HPDE6-E6E7 (cell line): ENCODE measurements around the gene MT1E.

Source experiments
- DNase-seq: peaks from one replicate; pipeline ENCODE4 v3.0.0; 2011; ENCODE audit warnings: missing footprints; ENCODE audit errors: extremely low spot score

MT1E gene

DNA sequence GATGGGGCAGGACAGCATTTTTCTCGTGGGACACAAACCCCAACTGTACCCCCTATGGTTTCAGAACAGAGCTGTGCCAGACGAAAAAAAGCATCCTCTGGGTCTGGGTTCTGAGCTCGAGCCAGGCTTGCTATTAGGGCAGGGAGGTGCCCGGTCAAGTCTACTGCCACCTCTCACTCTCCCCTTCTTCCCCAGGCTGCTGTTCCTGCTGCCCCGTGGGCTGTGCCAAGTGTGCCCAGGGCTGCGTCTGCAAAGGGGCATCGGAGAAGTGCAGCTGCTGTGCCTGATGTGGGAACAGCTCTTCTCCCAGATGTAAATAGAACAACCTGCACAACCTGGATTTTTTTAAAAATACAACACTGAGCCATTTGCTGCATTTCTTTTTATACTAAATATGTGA is 1.1 kb downstream of the MT1E start:
- no peak for DNase-seq

DNA sequence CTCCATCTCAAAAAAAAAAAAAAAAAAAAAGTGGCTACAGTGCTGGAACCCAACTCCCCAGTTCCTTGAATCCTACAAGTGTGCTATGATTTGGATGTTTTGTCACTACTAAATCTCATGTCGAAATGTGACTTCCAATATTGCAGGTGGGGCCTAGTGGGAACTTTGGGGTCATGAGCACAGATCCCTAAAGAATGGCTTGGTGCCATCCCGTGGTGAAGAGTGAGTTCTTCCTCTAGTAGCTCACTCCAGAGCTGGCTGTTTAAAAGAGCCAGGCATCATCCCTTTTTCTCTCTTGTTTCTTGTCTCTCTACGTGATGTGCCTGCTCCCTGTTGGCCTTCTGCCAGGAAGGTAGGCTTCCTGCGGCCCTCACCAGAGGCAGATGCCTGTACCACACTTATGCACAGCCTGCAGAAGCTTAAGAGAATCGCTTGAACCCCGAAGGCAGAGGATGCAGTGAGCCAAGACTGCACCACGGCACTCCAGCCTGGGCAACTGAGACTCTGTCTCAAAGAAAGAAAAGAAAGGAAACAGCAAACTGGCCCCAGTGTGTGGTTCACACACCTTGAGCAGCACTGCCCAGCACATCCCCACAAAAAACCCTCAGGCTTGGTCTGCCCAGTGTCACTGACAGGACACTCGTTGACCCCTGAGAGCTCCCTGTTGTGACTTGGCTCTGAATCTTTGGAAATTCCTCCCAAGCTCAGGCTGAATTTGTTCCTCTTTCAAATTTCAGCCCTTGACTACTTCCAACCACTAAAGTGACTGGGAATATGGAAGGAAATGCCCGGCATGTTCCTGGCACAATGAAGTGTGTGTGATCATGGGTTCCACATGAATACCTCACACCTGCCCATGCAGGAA is 3.1 kb downstream of the MT1E start:
- DNase-seq: no peak

DNA sequence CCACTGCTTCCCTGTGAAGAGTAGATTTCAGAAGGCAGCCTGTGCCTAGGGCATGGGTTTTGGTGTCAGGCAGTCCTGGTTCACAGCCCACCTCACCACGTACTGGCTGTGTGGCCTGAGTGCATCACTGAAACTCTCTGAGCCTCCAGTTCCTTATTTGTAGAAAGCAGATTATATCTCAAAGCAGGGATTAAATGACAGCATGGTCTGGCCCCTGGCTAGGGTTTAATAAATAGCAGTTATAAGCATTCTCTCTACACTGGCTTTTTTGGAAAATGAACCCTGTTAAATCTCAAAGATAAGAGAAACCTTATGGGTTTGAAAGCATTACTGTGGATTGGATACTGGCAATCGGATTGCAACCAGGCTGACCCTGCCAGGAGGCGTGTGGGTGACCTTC is 4.0 kb downstream of the MT1E start:
- DNase-seq: no peak

DNA sequence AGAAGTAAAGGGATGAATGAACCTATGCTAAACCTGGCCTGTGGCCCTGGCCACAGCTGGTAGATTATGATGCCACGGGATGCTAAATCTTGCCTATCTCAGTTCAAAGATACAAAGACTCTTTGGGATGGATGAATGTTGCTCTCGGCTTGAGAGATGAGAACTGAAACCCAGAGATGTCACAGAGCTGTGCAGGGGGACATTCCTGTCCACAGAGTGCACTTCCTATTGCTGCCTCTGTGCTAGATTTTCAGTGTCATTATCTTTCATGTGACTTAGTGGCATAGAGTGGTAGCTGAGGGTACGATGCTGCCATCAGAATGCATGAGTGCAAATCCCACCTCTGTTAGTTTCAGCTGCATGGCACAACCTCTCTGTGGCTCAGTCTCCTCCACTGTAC is 4.6 kb downstream of the MT1E start:
- no peak for DNase-seq

DNA sequence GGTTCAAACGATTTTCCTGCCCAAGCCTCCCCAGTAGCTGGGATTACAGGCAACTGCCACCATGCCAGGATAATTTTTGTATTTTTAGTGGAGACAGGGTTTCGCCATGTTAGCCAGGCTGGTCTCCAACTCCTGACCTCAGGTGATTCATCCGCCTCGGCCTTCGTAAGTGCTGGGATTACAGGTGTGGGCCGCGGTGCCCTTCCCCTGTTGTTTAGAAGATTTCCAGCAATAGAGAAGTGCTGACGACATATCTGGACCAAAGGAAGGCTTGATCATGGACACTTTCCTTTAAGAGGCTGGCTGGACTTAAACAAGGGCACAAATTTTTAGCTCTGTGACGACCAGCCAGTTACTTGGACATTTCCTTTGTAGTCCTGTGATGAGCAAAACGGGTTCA is 5.6 kb downstream of the MT1E start:
- no peak for DNase-seq

DNA sequence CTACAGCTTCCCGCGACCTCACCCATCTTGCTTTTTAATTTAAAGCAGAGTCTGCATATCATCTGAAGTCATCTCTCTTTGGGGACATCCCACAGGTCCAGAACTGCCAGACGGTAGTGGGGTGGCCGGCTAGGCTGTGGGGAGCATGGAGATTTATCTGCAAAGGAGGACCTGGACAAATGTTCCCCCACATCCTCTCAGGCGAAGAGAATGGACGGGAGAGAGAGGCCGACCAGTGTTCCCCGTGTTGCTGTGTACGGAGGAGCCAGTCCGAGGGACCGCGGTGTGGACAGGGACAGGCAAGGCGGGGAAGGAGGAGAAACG is 6.2 kb downstream of the MT1E start:
- DNase-seq: no peak

DNA sequence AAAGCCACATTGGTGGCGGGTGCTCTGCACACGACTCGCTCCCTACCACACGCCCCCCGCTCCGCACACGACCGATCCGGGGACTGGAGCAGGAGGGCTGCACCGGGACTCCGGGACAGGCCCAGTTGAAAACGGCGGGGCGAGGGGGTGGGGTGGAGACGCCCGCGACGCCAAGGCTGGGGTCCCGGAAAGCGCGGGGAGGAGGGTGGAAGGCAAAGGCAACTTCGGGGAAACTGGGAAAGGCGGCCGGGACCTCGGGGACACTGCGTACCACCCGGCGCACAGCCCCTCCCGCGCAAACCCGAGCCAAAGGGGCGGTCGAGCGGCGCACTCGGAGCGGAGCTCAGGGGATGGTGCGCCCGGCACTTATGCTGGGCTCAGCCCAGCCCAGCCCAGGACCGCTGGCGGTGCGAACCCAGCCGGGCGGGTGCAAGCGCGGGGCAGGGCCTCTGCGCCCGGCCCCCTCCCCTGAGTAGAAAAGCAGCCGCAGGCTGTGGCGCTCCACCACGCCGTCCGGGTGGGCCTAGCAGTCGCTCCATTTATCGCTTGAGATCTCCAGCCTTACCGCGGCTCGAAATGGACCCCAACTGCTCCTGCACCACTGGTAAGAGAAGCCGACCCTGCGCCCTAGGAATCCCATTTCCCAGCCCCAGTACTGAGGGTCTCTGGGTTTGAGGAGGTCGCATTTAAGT is 6.7 kb downstream of the MT1E start, which contains the start of gene MT1M:
Gene MT1M (plus strand): TSS at position 504 of the 692 bp plus-strand sequence. CDS start 73 bp downstream, at position 577.
- DNase-seq: no peak

DNA sequence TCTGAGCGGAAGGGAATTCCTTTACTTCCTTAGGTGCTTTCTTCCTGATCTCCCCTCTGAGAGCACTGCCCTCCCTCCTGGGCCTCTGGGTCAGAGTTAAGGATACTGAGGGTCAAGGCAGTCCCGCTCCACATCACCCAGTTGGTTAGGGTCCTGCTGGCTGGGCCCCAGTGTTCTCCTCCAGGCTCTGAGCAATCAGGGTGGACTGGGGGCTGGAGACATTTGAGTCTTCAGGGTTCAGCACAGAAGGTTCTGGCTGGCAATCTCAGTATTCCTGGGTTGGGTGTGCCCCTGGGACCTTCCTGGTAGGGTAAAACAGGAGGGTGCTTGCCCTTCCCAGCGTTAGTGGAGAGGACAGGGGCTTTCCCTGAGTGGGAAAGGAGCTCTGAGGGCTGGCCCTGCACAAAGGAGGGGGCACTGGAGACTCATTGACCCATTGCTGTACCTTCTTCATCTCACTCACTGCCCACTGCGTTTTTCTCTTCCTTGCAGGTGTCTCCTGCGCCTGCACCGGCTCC is 7.3 kb downstream of the MT1E start:
- DNase-seq: no peak

DNA sequence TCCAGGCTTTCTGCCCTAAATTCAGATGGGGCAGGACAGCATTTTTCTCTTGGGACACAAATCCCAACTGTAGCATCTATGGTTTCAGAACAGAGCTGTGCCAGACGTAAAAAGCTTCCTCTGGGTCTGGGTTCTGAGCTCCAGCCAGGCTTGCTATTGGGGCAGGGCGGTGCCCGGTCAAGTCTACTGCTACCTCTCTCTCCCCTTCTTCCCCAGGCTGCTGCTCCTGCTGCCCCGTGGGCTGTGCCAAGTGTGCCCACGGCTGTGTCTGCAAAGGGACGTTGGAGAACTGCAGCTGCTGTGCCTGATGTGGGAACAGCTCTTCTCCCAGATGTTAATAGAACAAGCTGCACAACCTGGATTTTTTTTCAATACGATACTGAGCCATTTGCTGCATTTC is 8.0 kb downstream of the MT1E start:
- no peak for DNase-seq

DNA sequence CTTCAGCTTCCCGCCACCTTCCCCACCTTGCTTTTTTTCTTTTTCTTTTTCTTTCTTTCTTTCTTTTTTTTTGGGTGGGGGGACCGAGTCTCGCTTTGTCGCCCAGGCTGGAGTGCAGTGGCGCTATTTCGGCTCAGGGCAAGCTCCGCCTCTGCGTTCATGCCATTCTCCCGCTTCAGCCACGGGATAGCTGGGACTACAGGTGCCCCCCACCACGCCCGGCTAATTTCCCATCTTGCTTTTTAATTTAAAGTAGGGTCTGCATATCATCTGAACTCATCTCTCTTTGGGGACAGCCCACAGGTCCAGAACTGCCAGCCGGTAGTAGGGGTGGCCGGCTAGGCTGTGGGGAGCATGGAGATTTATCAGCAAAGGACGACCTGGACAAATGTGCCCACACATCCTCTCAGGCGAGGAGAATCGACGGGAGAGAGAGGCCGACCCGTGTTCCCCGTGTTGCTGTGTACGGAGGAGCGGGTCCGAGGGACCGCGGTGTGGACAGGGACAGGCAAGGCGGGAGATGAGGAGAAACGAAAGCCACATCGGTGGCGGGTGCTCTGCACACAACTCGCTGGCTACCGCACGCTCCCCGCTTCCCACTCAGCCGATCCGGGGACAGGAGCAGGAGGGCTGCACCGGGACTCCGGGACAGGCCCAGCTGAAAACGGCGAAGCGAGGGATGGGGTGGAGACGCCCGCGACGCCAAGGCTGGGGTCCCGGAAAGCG is 9.3 kb downstream of the MT1E start:
- DNase-seq: no peak

DNA sequence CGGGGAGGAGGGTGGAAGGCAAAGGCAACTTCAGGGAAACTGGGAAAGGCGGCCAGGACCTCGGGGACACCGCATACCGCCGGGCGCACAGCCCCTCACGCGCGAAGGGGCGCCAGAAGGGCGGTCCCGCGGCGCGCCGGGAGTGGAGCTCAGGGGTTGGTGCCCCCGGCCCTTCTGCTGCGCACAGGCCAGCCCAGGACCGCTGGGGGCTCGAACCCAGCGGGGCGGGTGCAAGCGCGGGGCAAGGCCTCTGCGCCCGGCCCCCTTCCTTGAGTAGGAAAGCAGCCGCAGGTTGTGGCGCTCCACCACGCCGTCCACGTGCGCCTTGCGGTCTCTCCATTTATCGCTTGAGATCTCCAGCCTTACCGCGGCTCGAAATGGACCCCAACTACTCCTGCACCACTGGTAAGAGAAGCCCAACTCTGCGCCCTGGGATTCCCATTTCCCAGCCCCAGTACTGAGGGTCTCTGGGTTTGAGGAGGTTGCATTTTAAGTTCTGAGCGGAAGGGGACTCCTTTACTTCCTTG is 9.9 kb downstream of the MT1E start:
- no peak for DNase-seq

DNA sequence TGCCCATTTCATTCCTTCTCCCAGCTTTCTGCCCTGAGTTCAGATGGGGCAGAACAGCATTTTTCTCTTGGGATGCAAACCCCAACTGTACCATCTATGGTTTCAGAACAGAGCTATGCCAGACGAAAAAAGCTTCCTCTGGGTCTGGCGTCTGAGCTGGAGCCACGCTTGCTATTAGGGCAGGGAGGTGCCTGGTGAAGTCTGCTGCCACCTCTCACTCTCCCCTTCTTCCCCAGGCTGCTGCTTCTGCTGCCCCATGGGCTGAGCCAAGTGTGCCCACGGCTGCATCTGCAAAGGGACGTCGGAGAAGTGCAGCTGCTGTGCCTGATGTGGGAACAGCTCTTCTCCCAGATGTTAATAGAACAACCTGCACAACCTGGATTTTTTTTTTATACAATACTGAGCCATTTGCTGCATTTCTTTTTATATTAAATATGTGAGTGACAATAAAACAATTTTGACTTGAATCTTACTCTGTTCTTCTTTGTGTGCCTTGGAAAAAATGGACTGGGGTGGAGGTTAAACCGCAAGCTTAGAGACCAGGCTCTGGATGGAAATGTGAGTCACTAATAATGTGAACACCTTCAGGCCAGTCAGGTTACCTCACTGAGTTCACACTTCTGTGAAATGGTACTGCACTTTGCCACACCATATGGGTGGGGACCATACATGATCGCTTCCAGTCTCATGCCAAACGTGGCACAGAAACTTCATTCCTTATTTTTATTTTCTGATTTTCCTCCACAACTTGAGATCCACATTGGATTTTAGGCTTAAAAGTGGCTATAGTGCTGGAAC is 11.2 kb downstream of the MT1E start:
- DNase-seq: no peak

DNA sequence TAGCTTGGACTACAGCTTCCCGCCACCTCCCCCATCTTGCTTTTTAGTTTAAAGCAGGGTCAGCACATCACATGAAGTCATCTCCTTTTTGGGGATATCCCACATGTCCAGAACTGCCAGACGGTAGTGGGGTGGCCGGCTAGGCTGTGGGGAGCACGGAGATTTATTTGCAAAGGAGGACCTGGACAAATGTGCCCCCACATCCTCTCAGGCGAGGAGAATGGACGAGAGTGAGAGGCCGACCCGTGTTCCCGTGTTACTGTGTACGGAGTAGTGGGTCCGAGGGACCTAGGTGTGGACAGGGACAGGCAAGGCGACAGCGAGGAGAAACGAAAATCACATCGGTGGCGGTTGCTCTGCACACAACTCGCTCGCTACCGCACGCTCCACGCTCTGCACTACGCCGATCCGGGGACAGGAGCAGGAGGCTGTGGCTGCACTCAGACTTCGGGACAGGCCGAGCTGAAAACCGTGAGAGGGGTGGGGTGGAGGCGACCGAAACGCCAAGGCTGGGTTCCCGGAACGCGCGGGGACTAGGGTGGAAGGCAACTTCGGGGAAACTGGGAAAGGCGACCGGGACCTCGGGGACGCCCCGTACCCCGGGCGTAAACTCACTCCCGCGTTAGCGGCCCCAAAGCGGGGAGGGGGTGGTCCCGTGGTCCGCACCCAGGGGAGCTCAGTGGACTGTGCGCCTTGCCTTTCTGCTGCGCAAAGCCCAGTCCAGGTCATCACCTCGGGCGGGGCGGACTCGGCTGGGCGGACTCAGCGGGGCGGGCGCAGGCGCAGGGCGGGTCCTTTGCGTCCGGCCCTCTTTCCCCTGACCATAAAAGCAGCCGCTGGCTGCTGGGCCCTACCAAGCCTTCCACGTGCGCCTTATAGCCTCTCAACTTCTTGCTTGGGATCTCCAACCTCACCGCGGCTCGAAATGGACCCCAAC is 12.5 kb downstream of the MT1E start, which contains the start of gene MT1A:
Gene MT1A (plus strand): TSS at position 853 of the 937 bp plus-strand sequence. CDS start 73 bp downstream, at position 926.
- no peak for DNase-seq

DNA sequence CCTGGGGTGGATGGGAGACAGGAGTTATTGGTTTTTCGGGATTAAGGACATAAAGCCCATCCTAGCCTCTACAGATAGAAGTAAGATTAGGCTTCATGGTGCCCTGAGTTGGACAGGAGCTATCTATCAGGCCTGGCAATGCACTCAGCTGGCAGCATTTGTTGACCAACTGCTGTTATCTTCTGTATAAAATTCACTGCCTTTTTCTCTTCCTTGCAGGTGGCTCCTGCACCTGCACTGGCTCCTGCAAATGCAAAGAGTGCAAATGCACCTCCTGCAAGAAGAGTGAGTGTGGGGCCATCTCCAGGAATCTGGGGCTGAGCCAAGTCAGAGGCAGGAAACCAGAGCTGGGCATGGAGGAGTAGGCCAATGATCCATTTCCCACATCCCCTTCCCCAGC is 13.5 kb downstream of the MT1E start:
- no peak for DNase-seq

DNA sequence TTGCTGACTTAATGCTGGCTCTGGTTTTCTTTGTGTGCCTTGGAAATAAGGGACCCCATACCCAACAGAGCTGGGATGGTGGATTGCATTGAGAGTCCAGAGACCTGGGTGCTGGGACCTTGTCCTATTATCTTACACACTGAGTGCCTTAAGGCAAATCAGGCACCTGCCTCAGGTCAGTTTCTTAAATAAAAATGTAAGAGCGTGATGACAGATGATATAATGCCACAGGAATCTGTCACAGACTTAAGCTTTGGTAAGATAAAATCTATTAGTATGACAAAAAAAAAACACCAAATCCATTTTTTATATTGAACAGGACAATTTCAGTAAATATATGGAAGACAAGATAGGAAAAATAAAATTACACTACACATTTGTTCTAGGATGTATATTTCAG is 14.5 kb downstream of the MT1E start:
- no peak for DNase-seq

DNA sequence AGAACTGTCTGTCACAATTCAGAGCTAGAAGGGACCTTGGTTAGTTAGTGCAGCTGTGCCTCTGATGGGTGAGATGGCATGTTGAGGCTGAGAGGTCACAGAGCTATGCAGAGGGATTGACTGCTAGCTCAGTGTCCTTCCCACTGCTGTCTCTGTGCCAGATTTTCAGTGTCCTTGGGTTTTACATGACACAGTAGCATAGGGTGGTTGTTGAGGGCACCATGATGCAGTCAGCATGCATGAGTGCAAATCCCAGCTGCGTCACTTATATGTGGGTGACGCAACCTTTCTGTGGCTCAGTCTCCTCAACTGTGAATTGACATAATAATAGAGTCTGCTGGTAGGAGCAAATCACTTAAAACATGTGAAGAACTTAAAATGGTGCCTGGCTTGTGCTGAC is 15.6 kb downstream of the MT1E start:
- DNase-seq: no peak

DNA sequence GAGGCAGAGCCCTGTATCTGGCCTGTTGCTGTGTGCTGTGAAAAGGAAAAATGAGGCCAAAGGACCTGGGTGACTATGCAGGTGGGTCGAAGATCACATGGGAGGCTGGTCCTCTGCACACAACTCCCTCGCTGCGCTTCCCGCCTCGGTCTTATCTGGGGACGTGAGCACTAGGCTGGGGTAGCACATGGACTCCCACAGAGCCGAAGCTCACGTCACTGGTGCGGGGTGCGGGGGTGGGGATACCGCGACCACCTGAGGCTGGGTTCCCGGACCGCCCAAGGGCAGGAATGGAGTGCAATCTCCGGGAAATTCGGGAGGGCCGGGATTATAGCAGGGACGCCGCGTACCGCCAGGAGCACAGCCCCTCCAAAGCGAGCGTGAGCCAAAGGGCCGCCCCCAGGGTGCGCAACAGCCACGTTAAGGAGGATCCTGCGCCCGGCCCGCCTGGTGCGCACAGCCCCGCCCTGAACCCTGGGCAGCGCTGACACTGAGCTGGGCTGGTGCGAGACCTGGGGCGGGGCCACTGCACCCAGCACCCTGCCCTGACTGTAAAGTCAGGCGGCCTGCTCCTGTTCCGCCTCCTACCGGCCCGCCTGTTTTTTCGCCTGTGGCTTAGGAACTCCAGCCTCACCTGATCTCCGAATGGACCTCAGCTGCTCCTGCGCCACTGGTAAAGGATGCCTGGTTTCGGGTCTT is 17.6 kb downstream of the MT1E start:
- peak; percentile 79 for DNase-seq

DNA sequence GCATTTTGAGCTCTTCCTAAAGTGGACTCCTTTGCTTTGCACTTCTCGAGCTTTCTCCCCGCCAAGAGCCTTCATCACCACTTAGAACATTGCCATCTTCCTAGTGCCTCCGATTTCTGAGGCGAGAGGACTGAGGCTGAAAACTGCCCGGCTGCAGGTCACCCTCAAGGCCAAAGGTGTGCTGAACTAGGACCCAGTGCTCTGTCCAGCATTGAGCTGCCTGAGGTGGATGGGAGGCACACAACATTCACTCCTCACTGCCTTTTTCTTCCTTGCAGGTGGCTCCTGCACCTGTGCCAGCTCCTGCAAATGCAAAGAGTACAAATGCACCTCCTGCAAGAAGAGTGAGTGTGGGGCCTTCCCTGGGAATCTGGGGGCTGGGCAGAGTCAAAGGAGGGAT is 18.3 kb downstream of the MT1E start:
- no peak for DNase-seq

DNA sequence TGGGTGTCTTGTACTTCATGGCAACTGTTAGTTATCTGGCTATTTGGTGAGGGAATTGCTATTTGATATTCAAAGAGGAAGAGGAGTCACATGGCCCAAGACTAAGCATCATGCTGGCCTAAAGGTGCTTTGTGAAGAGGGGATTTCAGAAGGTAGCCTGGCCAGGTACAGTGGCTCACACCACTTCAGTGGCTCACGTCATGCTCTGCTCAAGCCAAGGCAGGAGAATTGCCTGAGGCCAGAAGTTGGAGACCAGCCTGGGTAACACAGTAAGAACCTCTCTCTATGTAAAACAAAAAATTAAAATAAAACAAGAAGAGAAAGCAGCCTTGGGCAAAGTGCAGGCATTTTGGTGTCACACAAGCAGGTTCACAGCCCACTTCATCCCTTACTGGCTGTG is 19.7 kb downstream of the MT1E start:
- no peak for DNase-seq

DNA sequence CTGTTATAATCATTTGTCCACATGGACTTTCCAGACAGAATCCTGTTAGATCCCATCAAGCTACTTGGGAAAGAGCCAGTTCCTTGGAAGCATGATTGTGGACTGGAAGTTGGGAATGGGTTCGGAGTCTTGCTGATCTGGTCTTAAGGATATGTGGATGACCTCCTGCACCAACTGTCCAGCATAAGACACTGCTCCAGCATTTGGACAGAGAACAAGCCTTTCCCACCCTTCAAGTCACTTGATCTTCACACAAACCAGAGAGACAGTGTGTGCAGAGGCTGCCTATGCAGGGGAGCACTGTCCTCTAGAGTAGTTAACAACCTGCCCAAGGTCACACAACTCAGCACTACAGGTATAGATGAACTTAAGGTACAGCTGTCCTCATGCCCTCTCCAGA is 20.3 kb downstream of the MT1E start:
- DNase-seq: no peak
